DMS 273 treated with DMSO at 0.1 percent for 48 hours (cell line): ENCODE data around the gene PHTF2.

Experiments
- DNase-seq: peaks from one replicate; lab custom pipeline; 2025; lab: John Stamatoyannopoulos, UW

PHTF2 gene

DNA sequence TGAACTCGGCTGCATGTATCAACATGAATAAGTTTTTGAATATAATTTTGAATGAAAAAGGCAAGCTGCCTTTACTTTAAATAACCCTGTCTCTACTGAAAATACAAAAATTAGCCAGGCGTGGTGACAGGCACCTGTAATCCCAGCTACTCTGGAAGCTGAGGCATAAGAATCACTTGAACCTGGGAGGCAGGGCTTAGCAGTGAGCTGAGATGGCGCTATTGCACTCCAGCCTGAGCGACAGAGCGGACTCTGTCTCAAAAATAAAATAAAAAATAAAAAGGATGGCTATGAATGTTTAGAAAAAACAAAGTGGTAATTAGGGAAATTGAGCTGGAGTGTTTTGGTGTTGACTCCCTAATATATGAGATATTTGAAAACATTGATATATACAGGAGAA, 133.3 kb downstream of the PHTF2 start:
- no peak for DNase-seq

DNA sequence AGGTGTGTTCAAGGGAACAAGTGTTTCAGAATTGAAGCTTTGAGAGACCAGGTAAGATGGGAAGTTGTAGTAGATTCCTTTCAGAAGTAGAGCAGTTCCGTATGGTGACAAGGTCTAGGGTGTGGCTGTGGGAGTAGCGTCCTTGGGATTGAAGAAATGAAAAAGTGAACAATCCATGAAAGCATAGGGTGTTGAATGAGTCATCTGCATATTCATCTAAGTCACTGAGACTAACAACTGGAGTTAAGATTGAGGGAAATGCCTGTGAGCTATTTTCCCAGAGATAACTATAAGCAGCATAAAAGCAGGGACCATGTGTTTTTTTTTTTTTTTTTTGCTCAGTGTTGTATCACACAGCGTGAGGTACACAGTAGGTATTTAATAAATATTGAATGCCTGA, 134.8 kb downstream of the PHTF2 start:
- DNase-seq = no peak

DNA sequence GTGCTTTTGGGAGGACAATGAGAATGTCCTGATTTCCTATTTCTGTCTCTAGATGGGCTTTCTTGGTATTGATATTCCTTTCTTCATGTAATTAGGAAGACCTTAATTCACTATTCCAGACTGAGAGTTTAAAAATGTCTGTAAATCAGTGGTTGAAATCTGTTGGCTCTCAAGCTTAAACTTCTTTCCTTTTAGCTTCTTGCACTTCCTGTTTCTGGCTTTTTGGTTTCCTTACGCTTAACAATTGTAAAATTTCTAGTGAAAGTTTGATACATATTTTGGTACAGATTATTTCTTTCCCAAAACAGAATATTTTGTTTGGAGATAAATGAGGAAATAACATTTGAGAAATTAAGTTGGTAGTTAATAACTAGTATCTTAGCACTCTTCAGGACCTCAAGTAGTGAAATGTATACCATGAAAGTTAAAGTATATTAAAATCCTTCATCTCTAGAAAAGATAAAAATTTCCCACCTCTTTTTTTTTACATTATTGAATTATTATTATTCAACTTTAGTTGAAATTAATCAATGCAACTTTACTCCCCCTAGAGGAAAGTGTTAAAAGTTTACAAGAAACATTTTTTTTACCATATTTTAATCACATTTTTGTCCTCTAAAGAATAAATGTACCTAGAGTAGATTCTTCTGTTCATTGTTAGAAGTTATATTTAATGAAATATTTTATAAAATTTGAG, 137.2 kb downstream of the PHTF2 start:
- no peak for DNase-seq

DNA sequence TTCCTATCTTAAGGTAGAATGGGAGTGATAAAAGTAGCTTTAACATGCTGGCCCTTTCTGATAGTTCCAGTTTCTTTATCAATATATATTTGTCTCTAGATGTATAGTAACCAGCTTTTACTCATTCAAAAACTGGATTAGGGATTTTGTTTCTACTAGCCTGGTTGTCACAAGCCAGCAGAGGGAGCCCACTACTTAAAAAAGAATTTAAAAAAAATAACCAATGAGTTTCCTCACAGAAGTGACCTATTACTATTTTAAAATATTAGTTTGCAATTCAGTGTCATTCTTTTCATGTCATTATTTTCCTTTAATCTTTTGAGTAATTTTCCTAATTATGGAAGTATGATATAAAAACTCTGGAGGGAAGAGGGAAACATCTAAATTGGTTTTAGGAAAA, 142.1 kb downstream of the PHTF2 start:
- DNase-seq = no peak

DNA sequence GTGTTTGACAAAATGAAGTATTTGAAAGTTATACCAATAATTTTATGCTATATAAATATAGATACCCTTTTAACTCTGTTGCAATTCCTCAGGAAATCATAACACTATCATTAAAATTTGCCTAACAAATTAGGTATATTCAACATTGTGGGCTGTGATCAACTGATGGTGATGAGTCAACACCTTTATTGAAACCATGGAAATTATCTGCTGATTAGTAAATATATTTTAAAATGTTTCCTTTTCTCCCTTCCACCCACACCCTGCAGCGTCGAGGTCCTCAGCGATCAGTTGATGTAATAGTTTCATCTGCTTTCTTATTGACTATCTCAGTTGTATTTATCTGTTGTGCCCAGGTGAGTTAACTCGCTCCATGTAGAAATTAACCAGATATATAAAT, 143.9 kb downstream of the PHTF2 start:
- DNase-seq = no peak

DNA sequence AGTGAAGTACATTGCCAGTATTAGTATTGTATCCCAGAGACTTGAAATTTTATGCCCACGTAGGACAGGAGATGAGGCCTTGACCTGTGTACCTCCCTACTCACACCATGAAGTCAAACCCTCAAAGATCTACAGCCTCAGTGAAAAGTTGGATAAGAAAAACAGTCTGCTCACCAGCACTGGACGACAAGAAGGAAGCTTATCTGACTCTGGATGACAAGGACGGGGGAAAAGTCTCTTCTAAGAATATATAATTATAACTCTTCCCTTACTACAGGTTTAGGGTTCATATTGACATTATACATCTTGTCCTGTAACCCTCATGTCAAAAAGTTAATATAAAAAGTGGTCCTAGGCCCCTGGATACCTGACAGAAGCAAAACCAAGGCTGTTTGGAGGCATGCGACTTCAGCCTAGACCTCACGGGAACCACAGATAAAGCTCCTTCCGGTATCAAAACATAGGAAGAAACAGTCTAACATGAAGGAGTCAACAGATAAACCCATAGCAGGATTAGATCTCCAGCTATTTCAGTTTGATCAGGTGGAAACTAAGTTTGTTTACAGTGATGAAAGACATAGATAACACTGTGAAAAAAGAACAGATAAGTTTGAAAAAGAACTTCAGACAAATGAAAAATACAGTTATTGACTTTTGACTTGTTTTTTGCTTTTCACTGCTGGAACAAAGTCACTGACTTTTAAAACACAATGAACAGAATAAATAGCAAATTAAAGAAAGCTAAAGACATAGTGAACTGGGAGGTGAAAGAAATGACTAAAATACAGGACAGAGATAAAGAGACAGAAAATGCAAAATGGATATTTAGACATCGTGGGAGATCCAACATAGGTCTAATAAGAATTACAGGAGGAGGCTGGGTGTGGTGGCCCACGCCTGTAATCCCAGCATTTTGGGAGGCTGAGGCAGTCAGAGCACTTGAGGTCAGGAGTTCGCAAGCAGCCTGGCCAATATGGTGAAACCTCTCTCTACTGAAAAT, 145.9 kb downstream of the PHTF2 start:
- no peak for DNase-seq

DNA sequence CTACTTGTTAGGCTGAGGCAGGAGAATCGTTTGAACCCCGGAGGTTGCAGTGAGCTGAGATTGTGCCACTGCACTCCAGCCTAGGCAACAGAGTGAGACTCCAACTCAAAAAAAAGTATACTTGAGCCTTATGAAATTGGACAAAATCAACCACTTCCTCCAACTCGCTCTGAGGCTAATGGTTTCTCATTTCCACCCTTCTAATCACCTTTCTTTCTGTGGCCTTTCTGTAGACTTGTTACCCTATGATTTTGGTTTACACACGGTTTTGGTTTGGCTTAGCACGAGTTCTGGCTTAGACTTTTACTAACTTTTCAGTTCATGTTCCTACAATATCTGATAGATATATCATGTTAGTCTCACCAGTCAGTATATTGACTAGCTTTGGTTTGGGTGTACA, 152.0 kb downstream of the PHTF2 start:
- DNase-seq = no peak

DNA sequence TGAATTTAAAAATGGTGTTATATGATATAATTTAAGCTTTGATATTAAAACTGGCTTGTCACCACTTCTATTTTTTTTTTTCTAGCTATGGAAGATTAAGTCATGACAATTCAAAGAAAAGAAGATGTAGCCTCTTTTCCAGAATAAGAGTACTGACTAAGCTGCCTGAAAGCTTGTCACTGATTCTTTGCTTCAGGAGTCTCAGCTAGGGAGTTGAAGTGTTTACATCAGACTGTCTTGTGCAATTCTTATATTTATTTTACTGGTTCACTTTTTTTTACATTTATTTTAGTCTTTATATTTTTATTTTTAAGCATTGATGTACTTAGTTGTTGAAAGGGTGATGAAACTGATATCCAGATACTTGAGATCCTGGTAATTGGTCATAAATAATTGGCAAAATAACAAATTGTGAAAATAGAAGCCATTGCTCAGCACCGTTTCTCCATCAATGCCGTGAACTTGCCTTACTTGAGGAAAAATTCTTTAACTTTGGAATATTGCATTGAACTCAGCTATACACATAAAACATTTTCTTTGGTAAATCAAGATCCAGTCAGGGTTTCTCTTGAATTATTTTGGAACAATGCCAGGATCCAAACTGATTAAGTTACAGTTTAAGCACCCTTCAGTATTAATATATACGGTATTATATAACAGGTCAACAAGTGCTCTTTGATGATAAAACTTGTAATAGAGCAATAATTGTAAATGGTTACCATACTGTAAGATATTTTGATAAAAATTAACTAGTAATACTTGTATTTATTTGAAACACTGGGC, 156.4 kb downstream of the PHTF2 start:
- no peak for DNase-seq

DNA sequence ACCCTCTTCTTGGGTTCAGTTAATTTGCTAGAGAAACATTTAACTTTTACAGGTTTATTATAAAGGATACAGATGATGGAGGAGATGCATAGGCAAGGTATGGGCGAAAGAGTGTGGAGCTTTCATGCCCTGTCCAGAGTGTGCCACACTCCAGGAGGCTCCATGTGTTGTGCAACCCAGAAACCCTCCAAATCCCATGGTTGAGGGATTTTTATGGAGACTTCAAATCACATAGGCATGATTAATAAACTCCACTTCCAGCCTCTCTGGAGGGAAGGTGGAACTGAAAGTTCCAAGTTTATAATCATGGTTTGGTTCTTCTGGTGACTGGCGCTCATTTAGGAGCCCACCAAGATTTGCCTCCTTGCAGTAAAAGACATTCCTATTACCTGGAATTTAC, 159.9 kb downstream of the PHTF2 start:
- DNase-seq = no peak

DNA sequence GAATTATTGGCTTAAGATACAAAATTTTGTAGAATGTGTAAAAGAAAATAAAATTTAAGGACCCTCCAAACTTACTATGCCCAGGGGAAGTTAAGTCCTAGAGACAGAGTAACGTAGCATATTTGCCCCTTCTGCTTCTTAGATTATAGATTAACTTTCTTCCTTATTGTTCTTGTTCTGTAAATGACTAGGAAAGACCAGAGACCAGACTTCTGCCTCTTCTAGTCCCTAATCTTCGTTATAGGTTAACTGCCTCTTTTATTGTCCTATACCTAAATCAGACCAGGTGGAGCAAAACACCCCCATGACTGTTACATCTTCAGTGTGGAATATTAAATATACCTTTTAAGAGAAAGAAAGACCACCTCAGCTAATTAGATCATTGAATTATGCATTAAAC, 160.5 kb downstream of the PHTF2 start:
- no peak for DNase-seq

DNA sequence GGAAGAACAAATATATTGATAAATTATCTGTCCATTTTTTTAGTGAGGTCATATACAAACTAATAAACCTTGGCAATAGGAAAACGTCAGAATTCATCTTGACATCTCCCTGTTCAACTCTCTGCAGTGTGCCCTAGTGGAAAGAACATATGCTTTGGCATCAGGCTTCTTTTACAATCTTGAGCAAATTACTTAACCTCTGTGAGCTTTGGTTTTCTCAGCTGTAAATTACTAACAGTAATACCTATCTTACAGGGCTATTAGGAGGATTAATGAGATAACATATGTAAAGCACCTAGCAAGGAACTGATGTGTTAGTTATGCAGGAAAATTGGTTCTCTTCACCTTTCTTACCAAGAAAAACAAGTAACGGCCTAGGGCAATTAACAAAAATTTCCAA, 161.8 kb downstream of the PHTF2 start:
- no peak for DNase-seq

DNA sequence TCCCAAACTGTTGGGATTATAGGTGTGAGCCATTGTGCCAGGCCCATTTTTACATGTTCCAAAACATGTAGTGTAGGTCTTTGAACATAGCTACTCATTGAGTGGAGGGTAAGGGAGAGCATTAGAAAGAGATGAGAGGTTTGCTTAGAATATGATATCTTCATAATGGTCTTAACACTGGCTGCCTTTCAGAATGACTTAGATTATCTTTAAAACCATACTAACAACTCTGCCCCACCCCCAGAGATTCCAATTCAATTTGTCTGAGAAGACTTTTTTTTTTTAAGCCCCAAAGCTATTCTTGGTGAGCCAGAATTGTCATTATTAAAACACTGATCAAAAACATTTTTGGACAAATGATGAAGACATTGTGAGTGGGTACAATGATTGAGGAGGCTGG, 168.9 kb downstream of the PHTF2 start:
- no peak for DNase-seq

DNA sequence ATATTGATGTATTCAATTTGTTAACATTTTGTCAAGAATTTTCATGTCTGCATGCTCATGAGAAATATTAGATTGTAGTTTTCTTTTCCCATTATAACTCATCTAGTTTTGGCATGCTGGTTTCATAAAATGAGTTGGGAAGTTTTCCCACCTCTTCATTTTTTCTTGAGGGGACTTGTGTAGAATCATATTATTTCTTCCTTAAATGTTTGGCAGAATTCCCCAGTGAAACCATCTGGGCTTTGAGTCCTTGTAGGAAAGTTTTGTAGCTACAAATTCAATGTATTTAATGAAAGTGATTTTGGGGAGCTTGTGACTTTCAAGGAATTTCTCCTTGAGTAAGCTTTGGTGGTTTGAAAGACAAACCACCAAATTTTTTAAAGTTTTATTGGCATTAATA, 173.2 kb downstream of the PHTF2 start:
- DNase-seq = no peak

DNA sequence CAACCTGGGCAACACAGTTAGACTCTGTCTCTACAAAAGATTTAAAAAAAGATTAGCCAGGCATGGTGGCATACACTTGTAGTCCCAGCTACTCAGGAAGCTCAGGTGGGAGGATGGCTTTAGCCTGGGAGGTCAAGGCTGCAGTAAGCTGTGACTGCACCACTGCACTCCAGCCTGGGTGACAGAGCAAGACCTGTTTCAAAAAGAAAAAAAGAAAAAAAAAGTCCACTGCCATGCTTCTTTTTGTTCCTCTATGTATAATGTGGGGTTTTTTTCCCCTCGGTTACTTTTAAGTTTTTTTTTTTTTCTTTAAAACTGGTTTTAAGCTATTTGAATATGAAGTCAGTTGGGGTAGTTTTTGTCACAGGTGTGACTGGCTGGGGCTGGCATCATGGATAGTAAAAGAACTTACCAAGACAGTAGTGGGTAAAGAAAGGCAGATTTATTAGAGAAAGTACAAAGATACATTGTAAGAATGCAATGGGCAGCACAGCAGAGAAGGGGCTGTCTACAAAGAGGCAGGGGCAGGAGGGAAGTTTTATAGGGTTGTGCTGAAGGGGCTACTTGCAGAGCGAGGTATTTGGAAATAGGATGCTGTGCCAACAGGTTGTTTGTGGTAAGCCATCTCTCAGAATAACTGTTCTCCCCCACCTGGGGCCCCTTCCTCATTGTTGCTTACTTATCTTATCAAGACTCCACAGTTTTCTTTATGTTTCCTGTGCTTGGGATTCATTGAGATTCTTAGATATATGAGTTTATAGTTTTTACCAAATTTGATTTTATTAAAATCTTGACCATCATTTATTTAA, 177.3 kb downstream of the PHTF2 start:
- DNase-seq = no peak

DNA sequence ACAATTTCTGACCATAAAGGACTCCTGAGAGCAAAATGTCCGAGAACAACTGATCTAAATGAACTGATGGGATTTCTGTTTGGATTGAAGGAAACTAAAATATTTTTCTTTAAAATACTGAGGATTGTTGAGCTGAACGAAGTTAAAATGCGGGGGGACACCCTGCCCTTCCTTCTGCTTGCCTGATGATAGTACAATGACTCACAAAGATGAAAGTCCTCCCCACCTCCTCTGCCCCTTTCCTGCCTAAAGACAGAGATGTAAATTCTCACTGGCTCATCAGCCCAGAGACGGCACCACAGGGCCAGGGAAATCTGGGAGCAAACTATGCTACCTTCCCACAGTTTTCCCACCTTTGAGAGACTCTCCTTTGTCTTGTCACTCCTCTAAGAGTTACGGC, 180.6 kb downstream of the PHTF2 start:
- DNase-seq = no peak

DNA sequence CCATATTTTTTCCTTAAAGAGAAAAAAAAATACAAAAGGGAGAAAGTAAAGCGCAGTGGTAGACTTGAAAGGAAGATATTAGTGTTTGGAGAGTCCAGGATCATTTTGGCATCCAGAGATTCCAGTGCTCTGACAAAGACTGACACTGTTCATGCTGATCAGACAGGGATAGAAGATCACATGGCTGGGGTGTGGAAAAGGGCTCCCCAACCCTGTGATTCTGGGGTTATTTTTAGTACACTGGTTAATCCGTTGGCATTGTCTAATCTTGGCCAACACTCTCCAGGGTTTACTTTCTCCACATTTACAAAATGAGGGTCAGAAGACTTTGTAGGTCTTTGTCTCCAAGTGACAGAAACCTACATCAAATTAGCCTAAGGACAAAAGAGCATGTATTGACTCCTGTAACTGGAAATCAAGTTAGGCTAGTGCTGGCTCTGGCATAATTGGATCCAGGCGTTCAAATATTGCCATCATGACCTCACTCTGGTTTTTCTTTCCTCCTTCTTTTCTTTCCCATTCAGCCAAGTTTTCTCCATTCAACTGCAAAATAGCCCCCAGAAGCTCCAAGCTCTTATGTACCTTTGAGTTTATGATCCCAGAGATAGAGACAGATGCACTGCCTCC, 181.6 kb downstream of the PHTF2 start:
- no peak for DNase-seq

DNA sequence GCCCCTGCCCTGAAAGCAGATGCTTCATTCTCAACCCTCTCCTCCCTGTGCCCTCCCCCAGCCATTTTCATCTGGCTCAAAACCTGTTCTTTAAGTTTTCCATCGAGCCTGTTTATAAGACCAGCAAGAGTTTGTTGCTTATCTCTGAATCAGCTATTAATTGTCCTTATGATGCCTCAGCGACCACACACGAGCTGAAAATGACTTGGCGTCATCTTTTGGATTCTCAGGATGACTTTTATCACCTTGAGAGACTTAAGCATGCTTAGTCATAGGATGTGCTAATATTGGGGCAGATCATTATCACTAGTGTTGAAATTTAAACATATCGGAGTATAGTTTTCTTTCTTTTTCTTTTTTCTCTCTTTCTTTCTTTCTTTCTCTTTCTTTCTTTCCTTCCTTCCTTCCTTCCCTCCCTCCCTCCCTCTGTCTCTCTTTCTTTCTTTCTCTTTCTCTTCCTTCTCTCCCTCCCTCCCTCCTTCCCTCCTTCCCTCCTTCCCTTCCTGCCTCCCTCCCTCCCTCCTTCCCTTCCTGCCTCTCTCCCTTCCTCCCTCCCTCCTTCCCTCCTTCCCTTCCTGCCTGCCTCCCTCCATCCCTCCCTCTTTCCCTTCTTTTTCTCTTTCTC, 184.5 kb downstream of the PHTF2 start:
- DNase-seq = no peak

DNA sequence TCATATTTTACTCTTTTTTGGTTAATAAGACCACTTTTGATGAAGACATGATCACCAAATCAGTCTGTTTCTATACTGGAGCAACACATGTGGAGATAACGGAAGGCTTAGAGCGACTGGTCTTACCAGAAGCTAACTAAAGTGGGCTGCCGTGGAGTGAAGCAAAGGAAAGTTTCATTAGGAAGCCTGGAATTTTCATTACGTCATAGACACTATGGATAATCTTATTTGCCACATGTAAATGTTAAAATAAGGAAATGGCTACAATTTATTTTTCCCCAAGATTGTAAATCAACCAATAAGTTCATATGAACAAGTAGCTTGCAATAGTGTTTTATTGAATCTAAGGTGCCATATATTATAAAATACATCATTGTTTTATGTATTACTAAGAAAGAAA, 185.4 kb downstream of the PHTF2 start:
- DNase-seq = no peak

DNA sequence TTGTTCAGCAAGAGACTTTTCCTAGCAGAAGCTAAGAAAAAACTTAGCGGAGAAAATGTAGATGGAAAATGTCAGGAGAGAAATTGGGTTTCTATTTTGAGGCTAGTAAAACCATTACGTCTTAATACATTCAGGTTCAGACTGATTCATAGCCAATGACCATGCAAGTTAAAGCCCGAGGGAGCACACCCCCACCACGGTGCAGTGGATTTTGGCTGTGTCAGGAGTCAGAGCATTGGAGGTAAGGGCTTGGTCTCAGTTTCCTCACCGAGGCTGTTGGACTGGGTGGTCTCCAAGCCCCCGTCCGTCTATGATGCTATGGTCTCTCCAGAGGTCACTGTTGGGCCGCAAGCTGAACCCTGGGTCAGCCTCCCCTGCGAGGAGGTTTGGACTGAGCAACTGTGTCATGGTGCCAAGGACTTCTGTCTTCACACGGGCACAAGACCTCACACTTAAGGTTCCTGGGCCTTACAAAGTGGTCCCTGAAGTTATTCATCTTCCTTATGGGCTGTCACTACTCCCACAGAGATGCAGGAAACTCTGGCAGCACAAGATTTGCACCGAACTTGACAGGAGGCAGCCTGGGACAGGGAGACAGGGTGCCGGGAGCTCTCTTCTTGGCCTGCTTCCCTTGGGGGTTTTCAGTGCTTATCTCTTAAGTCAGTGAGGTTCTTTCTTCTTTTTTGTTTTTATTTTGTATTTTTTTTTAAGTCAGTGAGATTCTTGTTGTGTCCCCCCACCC, 186.8 kb downstream of the PHTF2 start:
- DNase-seq = no peak

DNA sequence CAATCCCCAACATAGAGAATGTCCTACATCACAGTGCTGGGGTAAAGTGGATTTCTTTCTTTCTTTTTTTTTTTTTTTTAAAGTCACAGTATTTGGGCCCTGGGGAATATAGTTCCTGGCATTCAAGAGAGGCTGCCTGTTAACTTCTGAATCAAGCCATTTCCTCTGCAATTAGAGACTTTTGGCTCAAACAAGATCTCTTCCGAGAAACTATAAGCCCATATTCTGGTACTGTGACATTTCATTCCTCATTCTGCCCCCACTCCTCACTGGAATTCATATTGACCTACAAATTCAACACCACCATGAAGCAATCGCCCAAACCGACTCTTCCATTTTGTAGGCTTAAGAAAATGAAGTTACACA, 187.4 kb downstream of the PHTF2 start:
- no peak for DNase-seq
